GM12878 (cell line): ENCODE measurements around the gene MYO9B.

Experiments used
- BMI1 ChIP-seq: fragments of 450-650 bp; IDR thresholded peaks from 2 replicates; pipeline ENCODE4 v1.6.1; 2016; ENCODE audit warnings: mild to moderate bottlenecking, moderate library complexity, borderline replicate concordance
- EGR1 ChIP-seq, 2 experiments: IDR thresholded peaks; 1 replicate in 1 of 2; 2 replicates in 1 of 2; pipeline ENCODE4 v1.6.1; 2011 to 2012; ENCODE audit warnings: low read depth in 2 of 2, low read length in 2 of 2, borderline replicate concordance in 1 of 2, mild to moderate bottlenecking in 1 of 2, moderate library complexity in 1 of 2
- EP300 ChIP-seq, 2 experiments: fragments of 150-350 bp in 1 of 2; IDR thresholded peaks; 2 replicates each; pipeline ENCODE4 v1.6.1; 2011 to 2012; ENCODE audit warnings: low read depth in 2 of 2, low read length in 2 of 2, borderline replicate concordance in 1 of 2, improper control_type of control experiment in 1 of 2, inconsistent platforms in 1 of 2; ENCODE audit not compliant: control insufficient read depth in 1 of 2
- EZH2 ChIP-seq: IDR thresholded peaks from 2 replicates; pipeline ENCODE4 v1.6.1; 2012; ENCODE audit warnings: low read depth, mild to moderate bottlenecking, control low read depth, inconsistent platforms, low read length, borderline replicate concordance; ENCODE audit not compliant: control insufficient read depth
- GABPA ChIP-seq: IDR thresholded peaks from 2 replicates; pipeline ENCODE4 v1.6.1; 2014; ENCODE audit warnings: antibody characterized with exemption, low read depth, mild to moderate bottlenecking, inconsistent platforms
- IKZF1 ChIP-seq: fragments of 450-650 bp; conservative IDR thresholded peaks from 2 replicates; pipeline ENCODE4 v1.6.1; 2017; ENCODE audit warnings: antibody characterized with exemption, mild to moderate bottlenecking
- MYC ChIP-seq: IDR thresholded peaks from 2 replicates; pipeline ENCODE4 v1.6.1; 2011; ENCODE audit warnings: mild to moderate bottlenecking, low read length, moderate library complexity, inconsistent platforms; ENCODE audit not compliant: insufficient read depth, insufficient replicate concordance, insufficient read length, severe bottlenecking
- NFYA ChIP-seq: IDR thresholded peaks from 2 replicates; pipeline ENCODE4 v1.6.1; 2011; ENCODE audit warnings: low read depth, mild to moderate bottlenecking, low read length, improper control_type of control experiment, borderline replicate concordance
- NR2C1 ChIP-seq: fragments of 450-650 bp; IDR thresholded peaks from 2 replicates; pipeline ENCODE4 v1.6.1; 2017; ENCODE audit warnings: antibody characterized with exemption, mild to moderate bottlenecking, moderate library complexity
- PML ChIP-seq: IDR thresholded peaks from 2 replicates; pipeline ENCODE4 v1.6.1; 2012; ENCODE audit warnings: low read length, inconsistent platforms
- POLR2AphosphoS5 ChIP-seq: IDR thresholded peaks from 2 replicates; pipeline ENCODE4 v1.6.1; 2011; ENCODE audit warnings: mild to moderate bottlenecking, low read length, inconsistent platforms
- TF ChIP-seq, protein P1 (sequence below): IDR thresholded peaks from 2 replicates; pipeline ENCODE4 v1.6.1; 2012; ENCODE audit warnings: low read depth, low read length, improper control_type of control experiment
- TF ChIP-seq, protein P2 (sequence below): fragments of 450-650 bp; IDR thresholded peaks from 2 replicates; pipeline ENCODE4 v1.6.1; 2017; ENCODE audit warnings: mild to moderate bottlenecking

DNA sequence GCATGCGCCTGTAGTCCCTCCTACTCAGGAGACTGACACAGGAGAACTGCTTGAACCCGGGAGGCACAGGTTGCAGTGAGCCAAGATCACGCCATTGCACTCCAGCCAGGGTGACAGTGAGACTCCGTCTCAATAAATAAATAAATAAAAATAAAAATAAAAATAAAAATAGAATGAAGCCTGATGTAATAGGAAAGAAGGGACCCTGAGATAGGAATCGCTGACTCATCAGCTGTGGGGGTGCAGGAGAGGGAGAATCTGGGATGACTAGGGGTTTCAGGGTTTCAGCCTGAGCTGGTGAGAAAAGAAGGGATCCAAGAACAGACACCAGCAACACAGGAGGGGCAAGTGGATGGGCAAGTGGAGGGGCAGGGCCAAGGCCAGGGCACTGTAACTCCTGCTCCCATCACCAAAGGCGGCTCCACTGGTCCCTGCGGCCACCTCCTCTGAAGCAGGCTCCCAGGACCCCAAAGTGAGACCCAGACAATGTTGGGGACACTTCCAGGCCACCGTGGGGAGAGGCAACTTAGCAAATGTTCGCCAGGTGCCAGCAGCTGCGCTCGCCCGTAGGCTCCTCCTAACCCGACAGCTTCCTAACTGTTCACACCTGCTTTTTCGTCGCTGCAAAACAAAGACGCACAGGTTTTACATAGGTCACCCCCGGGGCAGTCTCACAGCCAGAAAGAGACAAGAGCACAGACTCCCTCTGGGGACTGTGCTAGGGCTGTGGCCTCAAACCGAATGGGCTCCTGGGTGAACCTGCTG lies 1.5 kb upstream of the MYO9B start:
- TF ChIP-seq, protein P1, sequence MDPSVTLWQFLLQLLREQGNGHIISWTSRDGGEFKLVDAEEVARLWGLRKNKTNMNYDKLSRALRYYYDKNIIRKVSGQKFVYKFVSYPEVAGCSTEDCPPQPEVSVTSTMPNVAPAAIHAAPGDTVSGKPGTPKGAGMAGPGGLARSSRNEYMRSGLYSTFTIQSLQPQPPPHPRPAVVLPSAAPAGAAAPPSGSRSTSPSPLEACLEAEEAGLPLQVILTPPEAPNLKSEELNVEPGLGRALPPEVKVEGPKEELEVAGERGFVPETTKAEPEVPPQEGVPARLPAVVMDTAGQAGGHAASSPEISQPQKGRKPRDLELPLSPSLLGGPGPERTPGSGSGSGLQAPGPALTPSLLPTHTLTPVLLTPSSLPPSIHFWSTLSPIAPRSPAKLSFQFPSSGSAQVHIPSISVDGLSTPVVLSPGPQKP: no peak
- TF ChIP-seq POLR2AphosphoS5 (no peak; the same call in 1 of the 2 replicates), EP300 (IDR thresholded peaks at IDR 0.05; ENCODE audit: borderline replicate concordance in 1 of 2, control insufficient read depth in 1 of 2, low read depth in 2 of 2, low read length in 2 of 2) (no peak), EZH2 (no peak), NR2C1 (no peak), NFYA (no peak), PML (no peak), IKZF1 (no peak; the same call in 1 of the 2 replicates), BMI1 (no peak), EGR1 (IDR thresholded peaks at IDR 0.05; ENCODE audit: borderline replicate concordance in 1 of 2, low read depth in 2 of 2, low read length in 2 of 2) (no peak), GABPA (no peak), MYC (no peak)
- TF ChIP-seq, protein P2, sequence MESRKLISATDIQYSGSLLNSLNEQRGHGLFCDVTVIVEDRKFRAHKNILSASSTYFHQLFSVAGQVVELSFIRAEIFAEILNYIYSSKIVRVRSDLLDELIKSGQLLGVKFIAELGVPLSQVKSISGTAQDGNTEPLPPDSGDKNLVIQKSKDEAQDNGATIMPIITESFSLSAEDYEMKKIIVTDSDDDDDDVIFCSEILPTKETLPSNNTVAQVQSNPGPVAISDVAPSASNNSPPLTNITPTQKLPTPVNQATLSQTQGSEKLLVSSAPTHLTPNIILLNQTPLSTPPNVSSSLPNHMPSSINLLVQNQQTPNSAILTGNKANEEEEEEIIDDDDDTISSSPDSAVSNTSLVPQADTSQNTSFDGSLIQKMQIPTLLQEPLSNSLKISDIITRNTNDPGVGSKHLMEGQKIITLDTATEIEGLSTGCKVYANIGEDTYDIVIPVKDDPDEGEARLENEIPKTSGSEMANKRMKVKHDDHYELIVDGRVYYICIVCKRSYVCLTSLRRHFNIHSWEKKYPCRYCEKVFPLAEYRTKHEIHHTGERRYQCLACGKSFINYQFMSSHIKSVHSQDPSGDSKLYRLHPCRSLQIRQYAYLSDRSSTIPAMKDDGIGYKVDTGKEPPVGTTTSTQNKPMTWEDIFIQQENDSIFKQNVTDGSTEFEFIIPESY: no peak
